Prostate gland (tissue), 2 donors: ENCODE results near the gene CCDC12.

Experiments
- POLR2A ChIP-seq: fragments of 450-650 bp; IDR thresholded peaks from one replicate; pipeline ENCODE4 v1.6.1; 2016; ENCODE audit warnings: antibody characterized with exemption, mild to moderate bottlenecking
- TF ChIP-seq, protein P1 (sequence below), 4 experiments: fragments of 200-600 bp in 2 of 4; fragments of 450-650 bp in 2 of 4; sonication (generic) in 2 of 4; IDR thresholded peaks; 1 replicate in 3 of 4; 2 replicates in 1 of 4; pipeline ENCODE4 v1.5.1; 2016 to 2019; ENCODE audit warnings: antibody characterized with exemption in 4 of 4, mild to moderate bottlenecking in 2 of 4, moderate library complexity in 2 of 4

DNA sequence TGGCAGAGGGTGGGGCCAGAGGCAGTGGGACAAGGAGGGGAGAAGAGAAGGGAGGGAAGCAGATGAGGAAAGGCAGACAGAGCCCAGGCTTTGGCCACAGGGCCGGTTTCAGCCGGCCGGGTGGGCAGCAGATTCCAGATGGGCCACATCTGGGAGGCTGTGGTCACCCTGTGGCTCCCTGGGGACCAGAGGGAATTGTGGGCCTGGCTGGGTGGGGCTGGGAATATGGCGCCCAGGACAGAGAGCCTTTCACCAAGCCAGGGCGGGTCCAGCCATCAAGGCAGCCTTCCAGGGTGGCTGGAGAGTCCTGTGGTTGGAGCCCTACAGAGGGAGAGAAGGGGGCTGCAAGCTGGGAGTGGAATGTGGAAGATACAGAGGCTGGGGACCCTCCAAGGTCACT lies 80.2 kb downstream of the CCDC12 start:
- TF ChIP-seq POLR2A = no peak
- TF ChIP-seq, protein P1, sequence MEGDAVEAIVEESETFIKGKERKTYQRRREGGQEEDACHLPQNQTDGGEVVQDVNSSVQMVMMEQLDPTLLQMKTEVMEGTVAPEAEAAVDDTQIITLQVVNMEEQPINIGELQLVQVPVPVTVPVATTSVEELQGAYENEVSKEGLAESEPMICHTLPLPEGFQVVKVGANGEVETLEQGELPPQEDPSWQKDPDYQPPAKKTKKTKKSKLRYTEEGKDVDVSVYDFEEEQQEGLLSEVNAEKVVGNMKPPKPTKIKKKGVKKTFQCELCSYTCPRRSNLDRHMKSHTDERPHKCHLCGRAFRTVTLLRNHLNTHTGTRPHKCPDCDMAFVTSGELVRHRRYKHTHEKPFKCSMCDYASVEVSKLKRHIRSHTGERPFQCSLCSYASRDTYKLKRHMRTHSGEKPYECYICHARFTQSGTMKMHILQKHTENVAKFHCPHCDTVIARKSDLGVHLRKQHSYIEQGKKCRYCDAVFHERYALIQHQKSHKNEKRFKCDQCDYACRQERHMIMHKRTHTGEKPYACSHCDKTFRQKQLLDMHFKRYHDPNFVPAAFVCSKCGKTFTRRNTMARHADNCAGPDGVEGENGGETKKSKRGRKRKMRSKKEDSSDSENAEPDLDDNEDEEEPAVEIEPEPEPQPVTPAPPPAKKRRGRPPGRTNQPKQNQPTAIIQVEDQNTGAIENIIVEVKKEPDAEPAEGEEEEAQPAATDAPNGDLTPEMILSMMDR (IDR thresholded peaks at IDR 0.05) = no peak
